SK-N-SH (cell line): Measurements from ENCODE around the gene CCL2. TPM values are rescaled to one million over a fixed set of nuclear protein-coding genes. Genes with fewer than 3 reads are reported as not detected.

Source experiments
- CTCF ChIA-PET: fragments of 300-600, 350-600 bp; formaldehyde crosslinking; extraction: SDS; loops from one replicate; lab custom pipeline; 2021; lab: Yijun Ruan, JAX
- POLR2A ChIA-PET: fragments of 350-600 bp; sonication (Branson Sonifier 250); formaldehyde crosslinking; extraction: SDS; loops from one replicate; lab custom pipeline; 2020; ENCODE audit warnings: antibody characterized with exemption, inconsistent platforms; lab: Yijun Ruan, JAX
- DNase-seq: peaks from one replicate; pipeline ENCODE4 v3.0.0; 2012
- H2AFZ ChIP-seq: fragments of 200-600 bp; sonication (generic); 2 replicates; pipeline ENCODE4 v1.8.1; 2016; ENCODE audit warnings: antibody characterized with exemption, mild to moderate bottlenecking, low read depth
- H3F3A ChIP-seq: fragments of 200-600 bp; sonication (generic); replicated peaks from 2 replicates; pipeline ENCODE3; 2016; ENCODE audit warnings: antibody characterized with exemption, mild to moderate bottlenecking; ENCODE audit not compliant: insufficient read depth
- H3K27ac ChIP-seq, 2 experiments: fragments of 200-500 bp in 1 of 2; fragments of 200-600 bp in 1 of 2; sonication (Bioruptor generic) in 1 of 2; sonication (generic), shearing (Covaris generic) in 1 of 2; 2 replicates each; pipeline versions ENCODE4 v1.5.1 to v1.6.1; 2014 to 2016; ENCODE audit warnings: low read depth in 2 of 2, inconsistent platforms in 1 of 2, low read length in 1 of 2, mild to moderate bottlenecking in 1 of 2, mixed read lengths in 1 of 2
- H3K27me3 ChIP-seq: fragments of 200-600 bp; sonication (generic), shearing (Covaris generic); 2 replicates; pipeline ENCODE4 v1.6.1; 2016; ENCODE audit warnings: mixed run types; ENCODE audit not compliant: insufficient read depth
- H3K36me3 ChIP-seq, 2 experiments: fragments of 200-500 bp in 1 of 2; fragments of 200-600 bp in 1 of 2; sonication (Bioruptor generic) in 1 of 2; sonication (generic) in 1 of 2; replicated peaks in 1 of 2; 2 replicates each; pipeline versions ENCODE3 to v1.5.1; 2014 to 2016; ENCODE audit warnings: low read length in 1 of 2, mild to moderate bottlenecking in 1 of 2; ENCODE audit not compliant: insufficient read depth in 2 of 2, control insufficient read depth in 1 of 2
- H3K4me1 ChIP-seq, 2 experiments: fragments of 200-500 bp in 1 of 2; fragments of 200-600 bp in 1 of 2; sonication (Bioruptor generic) in 1 of 2; sonication (generic), shearing (Covaris generic) in 1 of 2; 2 replicates each; pipeline versions ENCODE4 v1.5.1 to v1.6.1; 2014 to 2016; ENCODE audit warnings: low read depth in 1 of 2, low read length in 1 of 2, mixed run types in 1 of 2; ENCODE audit not compliant: insufficient read depth in 2 of 2, control insufficient read depth in 1 of 2
- H3K4me2 ChIP-seq: fragments of 200-600 bp; sonication (generic), shearing (Covaris generic); 2 replicates; pipeline ENCODE4 v1.6.1; 2017; ENCODE audit warnings: mixed run types
- H3K4me3 ChIP-seq, 2 experiments: fragments of 200-500 bp in 1 of 2; fragments of 200-600 bp in 1 of 2; sonication (Bioruptor generic) in 1 of 2; sonication (generic), shearing (Covaris generic) in 1 of 2; 2 replicates each; pipeline versions ENCODE4 v1.5.1 to v1.8.1; 2014 to 2016; ENCODE audit warnings: low read depth in 2 of 2, inconsistent platforms in 1 of 2, low read length in 1 of 2, mild to moderate bottlenecking in 1 of 2, mixed read lengths in 1 of 2, moderate library complexity in 1 of 2
- H3K79me2 ChIP-seq: fragments of 200-600 bp; sonication (generic); 2 replicates; pipeline ENCODE4 v1.8.1; 2017; ENCODE audit warnings: mild to moderate bottlenecking; ENCODE audit not compliant: insufficient read depth
- H3K9ac ChIP-seq: fragments of 200-600 bp; sonication (generic); 2 replicates; pipeline ENCODE4 v1.6.1; 2017; ENCODE audit warnings: mixed run types
- H3K9me2 ChIP-seq: fragments of 200-600 bp; sonication (generic); 2 replicates; pipeline ENCODE4 v1.6.1; 2017; ENCODE audit warnings: mixed run types
- H3K9me3 ChIP-seq: fragments of 200-600 bp; sonication (generic); 2 replicates; pipeline ENCODE4 v1.6.1; 2017; ENCODE audit warnings: mixed run types, mild to moderate bottlenecking, moderate library complexity
- H4K20me1 ChIP-seq: fragments of 200-600 bp; sonication (generic); 2 replicates; pipeline ENCODE4 v1.6.1; 2017; ENCODE audit warnings: mild to moderate bottlenecking, mixed run types; ENCODE audit not compliant: insufficient read depth
- FOXJ3 ChIP-seq: sonication (generic); formaldehyde crosslinking; IDR thresholded peaks from 2 replicates; pipeline ENCODE4 v1.5.1; 2020; ENCODE audit warnings: mild to moderate bottlenecking, missing genetic modification reagents
- FOXM1 ChIP-seq: IDR thresholded peaks from 2 replicates; pipeline ENCODE4 v1.4.0; 2012; ENCODE audit warnings: low read depth, mild to moderate bottlenecking
- GATA2 ChIP-seq: sonication (generic); formaldehyde crosslinking; IDR thresholded peaks from 2 replicates; pipeline ENCODE4 v1.5.0; 2020; ENCODE audit warnings: mild to moderate bottlenecking, missing genetic modification reagents
- MEF2A ChIP-seq: IDR thresholded peaks from 2 replicates; pipeline ENCODE4 v1.4.0; 2012; ENCODE audit warnings: low read depth, borderline replicate concordance
- MXI1 ChIP-seq: IDR thresholded peaks from 2 replicates; pipeline ENCODE4 v1.6.1; 2012; ENCODE audit warnings: mild to moderate bottlenecking, low read depth, low read length, improper control_type of control experiment
- NFIC ChIP-seq: IDR thresholded peaks from 2 replicates; pipeline ENCODE4 v1.4.0; 2012; ENCODE audit warnings: borderline replicate concordance
- POLR2AphosphoS5 ChIP-seq: IDR thresholded peaks from 2 replicates; pipeline ENCODE4 v1.6.1; 2012; ENCODE audit warnings: low read depth, low read length
- RAD21 ChIP-seq: IDR thresholded peaks from 2 replicates; pipeline ENCODE4 v1.6.1; 2012; ENCODE audit warnings: mild to moderate bottlenecking, low read length
- RCOR1 ChIP-seq: fragments of 150-350 bp; IDR thresholded peaks from 2 replicates; pipeline ENCODE4 v1.6.1; 2017; ENCODE audit warnings: antibody characterized with exemption, low read length
- SMC3 ChIP-seq: IDR thresholded peaks from 2 replicates; pipeline ENCODE4 v1.6.1; 2012; ENCODE audit warnings: low read depth, low read length, improper control_type of control experiment
- TAF1 ChIP-seq: IDR thresholded peaks from 2 replicates; pipeline ENCODE4 v1.6.1; 2012; ENCODE audit warnings: low read depth, mild to moderate bottlenecking, low read length, moderate library complexity, borderline replicate concordance
- TEAD4 ChIP-seq: IDR thresholded peaks from 2 replicates; pipeline ENCODE4 v1.4.0; 2012; ENCODE audit warnings: mild to moderate bottlenecking, borderline replicate concordance; ENCODE audit not compliant: insufficient read depth
- WGBS: methylation state at CpG from one replicate; pipeline ENCODE4 v1.1.6; 2017; ENCODE audit warnings: low lambda C conversion rate; 5-methylcytosine and 5-hydroxymethylcytosine counted together
- polyA plus RNA-seq, 3 experiments: library from polyadenylated mRNA; depleted of rRNA; stranded (reverse); fragments of >200 nt; gene quantifications; 2 replicates each; pipeline ENCODE4 v1.2.3, GENCODE V29; 2012
- TF ChIP-seq, protein P1 (sequence below): IDR thresholded peaks from 2 replicates; pipeline ENCODE4; 2012
- TF ChIP-seq, protein P2 (sequence below): fragments of 150-350 bp; IDR thresholded peaks from 2 replicates; pipeline ENCODE4 v1.6.1; 2016; ENCODE audit warnings: mild to moderate bottlenecking, low read depth, low read length
- TF ChIP-seq, protein P3 (sequence below): IDR thresholded peaks from 2 replicates; pipeline ENCODE4 v1.4.0; 2012; ENCODE audit warnings: low read depth, borderline replicate concordance
- TF ChIP-seq, protein P4 (sequence below): IDR thresholded peaks from 2 replicates; pipeline ENCODE4 v1.4.0; 2012; ENCODE audit warnings: low read depth
- TF ChIP-seq, protein P5 (sequence below): IDR thresholded peaks from 2 replicates; pipeline ENCODE4 v1.4.0; 2012; ENCODE audit warnings: low read depth, borderline replicate concordance
- TF ChIP-seq, protein P6 (sequence below): fragments of 200-600 bp; sonication (generic); IDR thresholded peaks from 2 replicates; pipeline ENCODE4 v1.6.1; 2017; ENCODE audit warnings: antibody characterized with exemption, mild to moderate bottlenecking, moderate library complexity

CCL2 gene
- polyA plus RNA-seq, 1 of the 3 experiments (the other 2 are of a cell fraction): 210 TPM

DNA sequence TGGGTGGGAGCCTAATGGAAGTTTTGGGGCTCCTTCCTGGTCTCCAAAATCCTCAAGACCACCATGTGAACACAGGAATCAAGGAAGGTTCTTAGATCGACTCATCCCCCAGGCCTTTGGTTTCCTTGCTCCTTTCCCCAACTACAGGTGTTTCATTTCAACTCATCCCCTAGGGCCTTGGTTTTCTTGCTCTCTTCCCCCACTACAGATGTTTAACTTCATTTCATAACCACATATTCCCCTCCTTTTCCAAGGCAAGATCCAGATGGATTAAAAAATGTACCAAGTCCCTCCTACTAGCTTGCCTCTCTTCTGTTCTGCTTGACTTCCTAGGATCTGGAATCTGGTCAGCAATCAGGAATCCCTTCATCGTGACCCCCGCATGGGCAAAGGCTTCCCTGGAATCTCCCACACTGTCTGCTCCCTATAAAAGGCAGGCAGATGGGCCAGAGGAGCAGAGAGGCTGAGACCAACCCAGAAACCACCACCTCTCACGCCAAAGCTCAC is 30.3 kb downstream of the CCL2 start, which contains the start of gene CCL11:
Gene CCL11 (plus strand): TSS at position 457 of the 507 bp plus-strand sequence. CDS start 67 bp downstream, outside the sequence.
- TF ChIP-seq NFIC (no peak), MXI1 (no peak), RCOR1 (no peak)
- TF ChIP-seq, protein P1, sequence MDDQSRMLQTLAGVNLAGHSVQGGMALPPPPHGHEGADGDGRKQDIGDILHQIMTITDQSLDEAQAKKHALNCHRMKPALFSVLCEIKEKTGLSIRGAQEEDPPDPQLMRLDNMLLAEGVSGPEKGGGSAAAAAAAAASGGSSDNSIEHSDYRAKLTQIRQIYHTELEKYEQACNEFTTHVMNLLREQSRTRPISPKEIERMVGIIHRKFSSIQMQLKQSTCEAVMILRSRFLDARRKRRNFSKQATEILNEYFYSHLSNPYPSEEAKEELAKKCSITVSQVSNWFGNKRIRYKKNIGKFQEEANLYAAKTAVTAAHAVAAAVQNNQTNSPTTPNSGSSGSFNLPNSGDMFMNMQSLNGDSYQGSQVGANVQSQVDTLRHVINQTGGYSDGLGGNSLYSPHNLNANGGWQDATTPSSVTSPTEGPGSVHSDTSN: no peak
- TF ChIP-seq, protein P2, sequence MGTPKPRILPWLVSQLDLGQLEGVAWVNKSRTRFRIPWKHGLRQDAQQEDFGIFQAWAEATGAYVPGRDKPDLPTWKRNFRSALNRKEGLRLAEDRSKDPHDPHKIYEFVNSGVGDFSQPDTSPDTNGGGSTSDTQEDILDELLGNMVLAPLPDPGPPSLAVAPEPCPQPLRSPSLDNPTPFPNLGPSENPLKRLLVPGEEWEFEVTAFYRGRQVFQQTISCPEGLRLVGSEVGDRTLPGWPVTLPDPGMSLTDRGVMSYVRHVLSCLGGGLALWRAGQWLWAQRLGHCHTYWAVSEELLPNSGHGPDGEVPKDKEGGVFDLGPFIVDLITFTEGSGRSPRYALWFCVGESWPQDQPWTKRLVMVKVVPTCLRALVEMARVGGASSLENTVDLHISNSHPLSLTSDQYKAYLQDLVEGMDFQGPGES: no peak
- TF ChIP-seq, protein P3, sequence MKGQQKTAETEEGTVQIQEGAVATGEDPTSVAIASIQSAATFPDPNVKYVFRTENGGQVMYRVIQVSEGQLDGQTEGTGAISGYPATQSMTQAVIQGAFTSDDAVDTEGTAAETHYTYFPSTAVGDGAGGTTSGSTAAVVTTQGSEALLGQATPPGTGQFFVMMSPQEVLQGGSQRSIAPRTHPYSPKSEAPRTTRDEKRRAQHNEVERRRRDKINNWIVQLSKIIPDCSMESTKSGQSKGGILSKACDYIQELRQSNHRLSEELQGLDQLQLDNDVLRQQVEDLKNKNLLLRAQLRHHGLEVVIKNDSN: no peak
- H3K9me3 ChIP-seq: no peaks in the 10 kb centered on the region
- H3K79me2 ChIP-seq: no peaks in the 10 kb centered on the region
- H3K36me3 ChIP-seq: no peaks in the 10 kb centered on the region
- ChIA-PET CTCF (interaction anchor here (0.5 to 3.5 kb wide), 2 partner anchors 42 to 76 kb away, joined by 3 to 22 read pairs; no protein-coding TSS in a partner anchor), POLR2A (no interaction called here)
- no peak within 1 kb of the TSS for H3K9ac ChIP-seq
- WGBS: 10% methylated on average over 4 of the region's 4 CpGs
- no peaks in the 10 kb centered on the region for H4K20me1 ChIP-seq
- H3K4me1 ChIP-seq: no peaks in the 10 kb centered on the region
- H3K4me3 ChIP-seq: no peak within 1 kb of the TSS
- no peak within 1 kb of the TSS for H3K4me2 ChIP-seq
- DNase-seq: no peak
- no peak within 1 kb of the TSS for H2AFZ ChIP-seq
- no peaks in the 10 kb centered on the region; the same call in 1 of the 2 replicates for H3K27me3 ChIP-seq
- H3F3A ChIP-seq: no peaks in the 10 kb centered on the region
- no peak within 1 kb of the TSS for H3K27ac ChIP-seq
- H3K9me2 ChIP-seq: no peaks in the 10 kb centered on the region

DNA sequence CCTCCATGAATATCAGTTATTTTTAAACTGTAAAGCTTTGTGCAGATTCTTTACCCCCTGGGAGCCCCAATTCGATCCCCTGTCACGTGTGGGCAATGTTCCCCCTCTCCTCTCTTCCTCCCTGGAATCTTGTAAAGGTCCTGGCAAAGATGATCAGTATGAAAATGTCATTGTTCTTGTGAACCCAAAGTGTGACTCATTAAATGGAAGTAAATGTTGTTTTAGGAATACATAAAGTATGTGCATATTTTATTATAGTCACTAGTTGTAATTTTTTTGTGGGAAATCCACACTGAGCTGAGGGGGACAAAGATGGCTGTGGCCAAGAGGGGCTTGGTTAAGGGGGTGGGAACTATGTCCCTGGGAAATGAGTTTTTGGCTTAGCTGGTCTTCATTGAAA is 32.8 kb downstream of the CCL2 start:
- Histone ChIP-seq H3K36me3 (no peaks in the 10 kb centered on the region), H2AFZ (no peak overlapping the region), H3K27ac (no peak overlapping the region), H3K4me1 (no peaks in the 10 kb centered on the region), H4K20me1 (no peaks in the 10 kb centered on the region), H3F3A (no peaks in the 10 kb centered on the region), H3K27me3 (no peaks in the 10 kb centered on the region; the same call in 1 of the 2 replicates), H3K4me3 (no peak overlapping the region), H3K9me2 (no peaks in the 10 kb centered on the region), H3K9me3 (no peaks in the 10 kb centered on the region), H3K4me2 (no peak overlapping the region; the same call in 1 of the 2 replicates), H3K9ac (no peak overlapping the region), H3K79me2 (no peaks in the 10 kb centered on the region)
- ChIA-PET POLR2A (no interaction called here), CTCF (interaction anchor here (3.5 kb wide), 1 partner anchor 73 kb away, joined by 22 read pairs; no protein-coding TSS in a partner anchor)
- WGBS: 2% methylated on average over 2 of the region's 2 CpGs
- DNase-seq: no peak
- TF ChIP-seq TAF1: no peak
- no peak for TF ChIP-seq MEF2A
- no peak for TF ChIP-seq GATA2 (CRISPR knock-in tag)
- TF ChIP-seq RAD21: no peak
- TF ChIP-seq, protein P4, sequence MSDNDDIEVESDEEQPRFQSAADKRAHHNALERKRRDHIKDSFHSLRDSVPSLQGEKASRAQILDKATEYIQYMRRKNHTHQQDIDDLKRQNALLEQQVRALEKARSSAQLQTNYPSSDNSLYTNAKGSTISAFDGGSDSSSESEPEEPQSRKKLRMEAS: no peak
- TF ChIP-seq FOXJ3 (CRISPR knock-in tag): no peak
- TF ChIP-seq, protein P2: no peak
- no peak for TF ChIP-seq POLR2AphosphoS5
- no peak for TF ChIP-seq RCOR1
- no peak for TF ChIP-seq FOXM1
- TF ChIP-seq, protein P5, sequence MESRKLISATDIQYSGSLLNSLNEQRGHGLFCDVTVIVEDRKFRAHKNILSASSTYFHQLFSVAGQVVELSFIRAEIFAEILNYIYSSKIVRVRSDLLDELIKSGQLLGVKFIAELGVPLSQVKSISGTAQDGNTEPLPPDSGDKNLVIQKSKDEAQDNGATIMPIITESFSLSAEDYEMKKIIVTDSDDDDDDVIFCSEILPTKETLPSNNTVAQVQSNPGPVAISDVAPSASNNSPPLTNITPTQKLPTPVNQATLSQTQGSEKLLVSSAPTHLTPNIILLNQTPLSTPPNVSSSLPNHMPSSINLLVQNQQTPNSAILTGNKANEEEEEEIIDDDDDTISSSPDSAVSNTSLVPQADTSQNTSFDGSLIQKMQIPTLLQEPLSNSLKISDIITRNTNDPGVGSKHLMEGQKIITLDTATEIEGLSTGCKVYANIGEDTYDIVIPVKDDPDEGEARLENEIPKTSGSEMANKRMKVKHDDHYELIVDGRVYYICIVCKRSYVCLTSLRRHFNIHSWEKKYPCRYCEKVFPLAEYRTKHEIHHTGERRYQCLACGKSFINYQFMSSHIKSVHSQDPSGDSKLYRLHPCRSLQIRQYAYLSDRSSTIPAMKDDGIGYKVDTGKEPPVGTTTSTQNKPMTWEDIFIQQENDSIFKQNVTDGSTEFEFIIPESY: no peak
- TF ChIP-seq TEAD4: no peak
- TF ChIP-seq, protein P6, sequence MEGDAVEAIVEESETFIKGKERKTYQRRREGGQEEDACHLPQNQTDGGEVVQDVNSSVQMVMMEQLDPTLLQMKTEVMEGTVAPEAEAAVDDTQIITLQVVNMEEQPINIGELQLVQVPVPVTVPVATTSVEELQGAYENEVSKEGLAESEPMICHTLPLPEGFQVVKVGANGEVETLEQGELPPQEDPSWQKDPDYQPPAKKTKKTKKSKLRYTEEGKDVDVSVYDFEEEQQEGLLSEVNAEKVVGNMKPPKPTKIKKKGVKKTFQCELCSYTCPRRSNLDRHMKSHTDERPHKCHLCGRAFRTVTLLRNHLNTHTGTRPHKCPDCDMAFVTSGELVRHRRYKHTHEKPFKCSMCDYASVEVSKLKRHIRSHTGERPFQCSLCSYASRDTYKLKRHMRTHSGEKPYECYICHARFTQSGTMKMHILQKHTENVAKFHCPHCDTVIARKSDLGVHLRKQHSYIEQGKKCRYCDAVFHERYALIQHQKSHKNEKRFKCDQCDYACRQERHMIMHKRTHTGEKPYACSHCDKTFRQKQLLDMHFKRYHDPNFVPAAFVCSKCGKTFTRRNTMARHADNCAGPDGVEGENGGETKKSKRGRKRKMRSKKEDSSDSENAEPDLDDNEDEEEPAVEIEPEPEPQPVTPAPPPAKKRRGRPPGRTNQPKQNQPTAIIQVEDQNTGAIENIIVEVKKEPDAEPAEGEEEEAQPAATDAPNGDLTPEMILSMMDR: no peak
- no peak for TF ChIP-seq SMC3
